GM19372 (cell line): Measurements from ENCODE around the gene EXOC2.
"Not testable (repeated sequence)": the region's sequence is repeated elsewhere in the genome, so short reads cannot be mapped to it uniquely, and the experiment has no call there.

Source experiments
- ATAC-seq: cut with Tn5 transposase; IDR thresholded peaks from one replicate; pipeline ENCODE4 v1.9.1; 2021; ENCODE audit warnings: mild to moderate bottlenecking, low read depth, moderate library complexity; ENCODE audit not compliant: unreplicated experiment

EXOC2 gene

GRCh38 chr6:641225-641985, 51.5 kb downstream of the EXOC2 start:
- no peak for ATAC-seq

GRCh38 chr6:636488-636887, 56.5 kb downstream of the EXOC2 start:
- no peak for ATAC-seq

- no peak for ATAC-seq
Observed at GRCh38 chr6:635233-635632, 57.7 kb downstream of the EXOC2 start.

GRCh38 chr6:633611-634010, 59.3 kb downstream of the EXOC2 start:
- no peak for ATAC-seq

GRCh38 chr6:628766-629165, 64.2 kb downstream of the EXOC2 start:
- no peak for ATAC-seq

GRCh38 chr6:626236-626635, 66.7 kb downstream of the EXOC2 start:
- ATAC-seq: no peak

- no peak for ATAC-seq
Observed at GRCh38 chr6:624979-625378, 68.0 kb downstream of the EXOC2 start.

GRCh38 chr6:622462-622861, 70.5 kb downstream of the EXOC2 start:
- no peak for ATAC-seq

GRCh38 chr6:621931-622330, 71.0 kb downstream of the EXOC2 start:
- no peak for ATAC-seq

- no peak for ATAC-seq
Observed at GRCh38 chr6:620950-621349, 72.0 kb downstream of the EXOC2 start.

GRCh38 chr6:620166-620565, 72.8 kb downstream of the EXOC2 start:
- ATAC-seq: no peak

- ATAC-seq: no peak
Observed at GRCh38 chr6:617456-618100, 75.4 kb downstream of the EXOC2 start.

GRCh38 chr6:613981-614380, 79.0 kb downstream of the EXOC2 start:
- no peak for ATAC-seq

GRCh38 chr6:611928-612327, 81.0 kb downstream of the EXOC2 start:
- no peak for ATAC-seq

GRCh38 chr6:610882-611281, 82.1 kb downstream of the EXOC2 start:
- ATAC-seq: no peak

GRCh38 chr6:609905-610304, 83.0 kb downstream of the EXOC2 start:
- no peak for ATAC-seq

- no peak for ATAC-seq
Observed at GRCh38 chr6:606829-607379, 86.0 kb downstream of the EXOC2 start.

- not testable (repeated sequence) for ATAC-seq
Observed at GRCh38 chr6:605895-606294, 87.0 kb downstream of the EXOC2 start.

- ATAC-seq: no peak
Observed at GRCh38 chr6:604579-604978, 88.4 kb downstream of the EXOC2 start.

GRCh38 chr6:603265-603664, 89.7 kb downstream of the EXOC2 start:
- no peak for ATAC-seq

- no peak for ATAC-seq
Observed at GRCh38 chr6:599576-600448, 93.1 kb downstream of the EXOC2 start.
